CD4-positive, alpha-beta memory T cell (primary cell): ENCODE measurements around the gene PRKCSH. TPM values are rescaled to one million over a fixed set of nuclear protein-coding genes. Genes with fewer than 3 reads are reported as not detected.
"Not testable (repeated sequence)": the region's sequence is repeated elsewhere in the genome, so short reads cannot be mapped to it uniquely, and the experiment has no call there.

ENCODE experiments used
- CTCF ChIA-PET: fragments of 350-600 bp; sonication (Branson Sonifier 250); formaldehyde crosslinking; loops from one replicate; lab custom pipeline; 2021; ENCODE audit warnings: inconsistent platforms; ENCODE audit not compliant: partially characterized antibody; lab: Charles Lee
- POLR2A ChIA-PET: fragments of 350-600 bp; sonication (Branson Sonifier 250); formaldehyde crosslinking; loops from one replicate; lab custom pipeline; 2021; ENCODE audit not compliant: partially characterized antibody; lab: Charles Lee
- DNase-seq, 5 donors: peaks; one replicate each; pipeline versions ENCODE4 v3.0.0 to v3.0.0-alpha.2; 2020 to 2022; ENCODE audit warnings: mixed read lengths in 1 of 5
- H3K27ac ChIP-seq: one replicate; pipeline ENCODE4 v1.7.0; 2013; ENCODE audit warnings: low read depth, low read length
- H3K27me3 ChIP-seq: 2 replicates; pipeline ENCODE4 v1.7.0; 2013; ENCODE audit warnings: mild to moderate bottlenecking, low read length, moderate library complexity; ENCODE audit not compliant: insufficient read depth
- H3K36me3 ChIP-seq: 2 replicates; pipeline ENCODE4 v1.7.0; 2013; ENCODE audit warnings: mild to moderate bottlenecking, low read length, moderate library complexity; ENCODE audit not compliant: insufficient read depth
- H3K4me1 ChIP-seq: 2 replicates; pipeline ENCODE4 v1.7.0; 2013; ENCODE audit warnings: mild to moderate bottlenecking, low read length, moderate library complexity; ENCODE audit not compliant: insufficient read depth
- H3K4me3 ChIP-seq, 2 donors: one replicate each; pipeline ENCODE4 v1.7.0; 2013; ENCODE audit warnings: low read length in 2 of 2, mild to moderate bottlenecking in 1 of 2
- H3K9me3 ChIP-seq, 2 donors: one replicate each; pipeline ENCODE4 v1.7.0; 2013; ENCODE audit warnings: low read length in 2 of 2, control low read depth in 1 of 2; ENCODE audit not compliant: control insufficient read depth in 1 of 2
- H3K27ac Mint-ChIP-seq, 7 donors: one replicate each; pipeline ENCODE4 v1.8.0; 2020 to 2021; ENCODE audit warnings: mixed read lengths in 7 of 7, mild to moderate bottlenecking in 6 of 7, inconsistent platforms in 3 of 7, moderate library complexity in 3 of 7
- H3K27me3 Mint-ChIP-seq, 2 donors: one replicate each; pipeline ENCODE4 v1.8.0; 2020 to 2021; ENCODE audit warnings: mixed read lengths in 2 of 2
- H3K36me3 Mint-ChIP-seq, 2 donors: one replicate each; pipeline ENCODE4 v1.8.0; 2020 to 2021; ENCODE audit warnings: mixed read lengths in 2 of 2, inconsistent platforms in 1 of 2, mild to moderate bottlenecking in 1 of 2
- H3K4me1 Mint-ChIP-seq, 4 donors: one replicate each; pipeline ENCODE4 v1.8.0; 2020 to 2021; ENCODE audit warnings: mixed read lengths in 4 of 4, mild to moderate bottlenecking in 1 of 4
- H3K4me3 Mint-ChIP-seq, 8 donors: one replicate each; pipeline ENCODE4 v1.8.0; 2020 to 2021; ENCODE audit warnings: mixed read lengths in 8 of 8, mild to moderate bottlenecking in 7 of 8, moderate library complexity in 6 of 8, inconsistent platforms in 3 of 8
- H3K9me3 Mint-ChIP-seq, 8 donors: one replicate each; pipeline ENCODE4 v1.8.0; 2020 to 2021; ENCODE audit warnings: mixed read lengths in 8 of 8, mild to moderate bottlenecking in 5 of 8, inconsistent platforms in 3 of 8, moderate library complexity in 1 of 8
- intact Hi-C: fragments of 100-400 bp; cut with micrococcal nuclease; formaldehyde crosslinking; loops from one replicate; pipeline ENCODE4 v1.15.1; 2023
- polyA plus RNA-seq, 2 donors: library from polyadenylated mRNA; unstranded; fragments of 300-500 nt; fragmentation: Illumina TruSeq; gene quantifications; one replicate each; pipeline ENCODE4 v1.2.3, GENCODE V29; 2021
- total RNA-seq, 2 experiments: library from RNA; stranded (reverse); gene quantifications; one replicate each; pipeline ENCODE4 v1.2.3, GENCODE V29; 2021

PRKCSH gene
- total and polyA plus RNA-seq, 4 experiments from 2014 or later, result 14.0 to 300 (median 182) TPM

- CTCF ChIA-PET, result interaction anchor here (0.7 kb wide), 1 partner anchor 17 kb away, joined by 4 read pairs; no protein-coding TSS in a partner anchor
- H3K36me3 Mint-ChIP-seq, result no peaks in the 10 kb centered on the region
Measured at GRCh38 chr19:11399667-11400066, 35.8 kb upstream of the PRKCSH start.

GRCh38 chr19:11400798-11401197, 34.6 kb upstream of the PRKCSH start:
- DNase-seq, result no peak
- no peaks in the 10 kb centered on the region for H3K9me3 ChIP-seq
- H3K4me3 ChIP-seq, result no peak overlapping the region
- H3K36me3 ChIP-seq, result no peaks in the 10 kb centered on the region
- intact Hi-C loops, result no loop called here
- ChIA-PET CTCF (interaction anchor here (1.2 kb wide), 1 partner anchor 20 kb away, joined by 3 read pairs; no protein-coding TSS in a partner anchor), POLR2A (no interaction called here)
- no peaks in the 10 kb centered on the region for H3K9me3 Mint-ChIP-seq
- no peak overlapping the region for H3K27ac Mint-ChIP-seq
- H3K27ac ChIP-seq, result no peak overlapping the region
- no peaks in the 10 kb centered on the region for H3K4me1 ChIP-seq
- H3K4me1 Mint-ChIP-seq, result peaks cover 0 to 2% (median 0%) of the 10 kb centered on the region in 4 donors
- no peaks in the 10 kb centered on the region for H3K27me3 ChIP-seq
- H3K4me3 Mint-ChIP-seq, result no peak overlapping the region
- H3K36me3 Mint-ChIP-seq, result no peaks in the 10 kb centered on the region
- peaks cover 5 to 9% of the 10 kb centered on the region in 2 donors for H3K27me3 Mint-ChIP-seq

More at GRCh38 chr19:11399667-11400066, 35.8 kb upstream of the PRKCSH start:
- DNase-seq, result no peak
- intact Hi-C loops, result no loop called here
- H3K27ac ChIP-seq, result no peak overlapping the region
- peaks cover 9 to 13% of the 10 kb centered on the region in 2 donors for H3K27me3 Mint-ChIP-seq
- H3K27me3 ChIP-seq, result no peaks in the 10 kb centered on the region
- H3K27ac Mint-ChIP-seq, result peak overlapping the region in 1 of 7 donors; percentile 35
- no peaks in the 10 kb centered on the region for H3K4me1 ChIP-seq
- H3K4me3 Mint-ChIP-seq, result no peak overlapping the region
- no peaks in the 10 kb centered on the region for H3K9me3 Mint-ChIP-seq
- H3K9me3 ChIP-seq, result no peaks in the 10 kb centered on the region
- no peak overlapping the region for H3K4me3 ChIP-seq
- POLR2A ChIA-PET, result no interaction called here
- H3K4me1 Mint-ChIP-seq, result peaks cover 0 to 5% (median 0%) of the 10 kb centered on the region in 4 donors
- no peaks in the 10 kb centered on the region for H3K36me3 ChIP-seq

DNA sequence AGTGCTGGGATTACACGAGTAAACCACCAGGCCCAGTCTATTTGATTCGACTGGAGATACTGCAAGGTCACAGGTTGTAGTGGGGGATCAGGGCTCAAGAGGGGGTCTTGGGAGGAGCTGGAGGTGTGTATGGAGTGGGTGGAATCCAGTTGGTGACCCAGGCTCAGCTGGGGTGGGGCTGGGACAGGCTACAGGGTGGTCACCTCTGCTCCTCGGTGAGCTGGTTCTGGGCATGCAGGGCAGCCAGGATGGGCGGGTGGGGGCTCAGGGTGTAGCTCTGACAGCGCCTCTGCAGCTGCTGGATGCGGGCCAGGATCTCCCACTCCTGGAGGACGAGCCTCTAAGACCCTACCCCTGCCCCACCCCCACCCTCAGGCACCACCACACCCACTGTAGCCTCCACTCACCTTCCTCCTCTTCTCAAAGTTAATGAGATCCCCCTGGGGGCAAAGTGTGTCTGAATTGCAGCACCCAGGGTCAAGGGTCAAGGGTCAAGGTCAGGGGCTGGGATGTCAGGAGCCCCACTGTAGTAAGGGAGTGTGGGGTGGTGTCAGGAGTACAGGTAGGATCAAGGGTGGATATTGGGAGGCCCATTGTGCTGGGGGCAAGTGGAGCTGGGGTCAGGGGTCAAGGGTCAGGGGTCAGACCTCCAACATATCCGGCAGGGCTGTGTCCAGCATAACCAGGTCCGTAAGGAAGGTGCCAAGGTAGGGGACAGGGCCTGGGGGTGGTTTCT, 33.5 kb upstream of the PRKCSH start:
- peaks cover 0 to 2% (median 0%) of the 10 kb centered on the region in 4 donors for H3K4me1 Mint-ChIP-seq
- H3K9me3 ChIP-seq, result no peaks in the 10 kb centered on the region
- no peak overlapping the region for H3K27ac Mint-ChIP-seq
- peaks cover 8 to 12% of the 10 kb centered on the region in 2 donors for H3K27me3 Mint-ChIP-seq
- no peaks in the 10 kb centered on the region for H3K27me3 ChIP-seq
- no peaks in the 10 kb centered on the region for H3K36me3 ChIP-seq
- no peaks in the 10 kb centered on the region for H3K4me1 ChIP-seq
- H3K4me3 ChIP-seq, result no peak overlapping the region
- intact Hi-C loops, result no loop called here
- no peaks in the 10 kb centered on the region for H3K9me3 Mint-ChIP-seq
- H3K27ac ChIP-seq, result no peak overlapping the region
- no peak for DNase-seq
- POLR2A ChIA-PET, result no interaction called here
- CTCF ChIA-PET, result interaction anchor here (1.2 kb wide), 1 partner anchor 21 kb away, joined by 3 read pairs; no protein-coding TSS in a partner anchor
- H3K4me3 Mint-ChIP-seq, result no peak overlapping the region
- H3K36me3 Mint-ChIP-seq, result no peaks in the 10 kb centered on the region

DNA sequence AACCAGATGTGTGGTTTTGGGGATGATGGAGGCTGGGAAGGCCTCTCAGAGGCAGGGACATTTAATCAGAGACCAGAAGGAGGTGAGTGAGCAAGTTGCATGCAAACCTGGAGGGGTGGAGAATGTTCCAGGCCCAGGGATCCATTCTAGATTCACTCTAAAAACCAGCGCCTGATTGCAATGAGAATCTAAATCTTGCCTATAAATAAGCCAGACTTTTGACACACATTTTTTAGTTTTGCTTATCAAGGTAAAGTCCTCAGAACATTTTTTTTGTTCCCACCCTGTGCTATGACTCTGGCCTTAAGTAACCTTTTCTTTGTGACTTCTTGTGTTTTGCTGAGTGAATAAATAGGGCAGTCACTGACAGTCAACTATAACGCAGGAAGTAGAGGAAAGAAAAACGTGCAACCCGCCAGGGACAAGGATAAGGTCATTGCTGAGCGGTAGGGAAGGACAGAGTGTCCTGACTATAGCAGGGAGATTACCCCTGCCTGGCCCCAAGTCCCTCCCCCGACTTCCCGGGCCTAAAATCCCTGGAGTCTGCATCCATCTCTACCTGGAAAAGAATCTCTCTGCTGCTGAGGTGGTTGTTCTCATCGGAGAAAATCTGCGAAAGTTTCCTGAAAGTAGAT, 30.7 kb upstream of the PRKCSH start:
- no peaks in the 10 kb centered on the region for H3K4me1 ChIP-seq
- no peak for DNase-seq
- H3K4me3 ChIP-seq, result no peak overlapping the region
- CTCF ChIA-PET, result interaction anchor here (1.4 to 4.1 kb wide), 2 partner anchors 19 to 24 kb away, joined by 3 to 20 read pairs; no protein-coding TSS in a partner anchor
- POLR2A ChIA-PET, result no interaction called here
- Mint-ChIP-seq H3K27me3 (peaks cover 14 to 17% of the 10 kb centered on the region in 2 donors), H3K27ac (peak overlapping the region in 1 of 7 donors; percentile 83), H3K36me3 (no peaks in the 10 kb centered on the region), H3K4me3 (no peak overlapping the region), H3K9me3 (no peaks in the 10 kb centered on the region), H3K4me1 (no peaks in the 10 kb centered on the region)
- no peaks in the 10 kb centered on the region for H3K9me3 ChIP-seq
- intact Hi-C loops, result no loop called here
- H3K27me3 ChIP-seq, result no peaks in the 10 kb centered on the region
- H3K27ac ChIP-seq, result no peak overlapping the region
- no peaks in the 10 kb centered on the region for H3K36me3 ChIP-seq

GRCh38 chr19:11405846-11406643, 29.4 kb upstream of the PRKCSH start:
- POLR2A ChIA-PET, result no interaction called here
- no peaks in the 10 kb centered on the region for H3K4me1 Mint-ChIP-seq
- CTCF ChIA-PET, result interaction anchor here (0.7 to 4.1 kb wide), 4 partner anchors 16 to 139 kb away, joined by 3 to 20 read pairs (median 3); no protein-coding TSS in a partner anchor
- H3K27me3 Mint-ChIP-seq, result peaks cover 13 to 15% of the 10 kb centered on the region in 2 donors
- no peak for DNase-seq
- Histone ChIP-seq H3K4me3 (no peak overlapping the region), H3K9me3 (no peaks in the 10 kb centered on the region), H3K27me3 (no peaks in the 10 kb centered on the region), H3K36me3 (no peaks in the 10 kb centered on the region), H3K4me1 (no peaks in the 10 kb centered on the region), H3K27ac (no peak overlapping the region)
- no peaks in the 10 kb centered on the region for H3K9me3 Mint-ChIP-seq
- no peak overlapping the region for H3K27ac Mint-ChIP-seq
- intact Hi-C loops, result loop anchor here (1.0 kb wide), 1 partner anchor 112 kb away; no protein-coding TSS in a partner anchor
- no peak overlapping the region for H3K4me3 Mint-ChIP-seq
- H3K36me3 Mint-ChIP-seq, result no peaks in the 10 kb centered on the region

DNA sequence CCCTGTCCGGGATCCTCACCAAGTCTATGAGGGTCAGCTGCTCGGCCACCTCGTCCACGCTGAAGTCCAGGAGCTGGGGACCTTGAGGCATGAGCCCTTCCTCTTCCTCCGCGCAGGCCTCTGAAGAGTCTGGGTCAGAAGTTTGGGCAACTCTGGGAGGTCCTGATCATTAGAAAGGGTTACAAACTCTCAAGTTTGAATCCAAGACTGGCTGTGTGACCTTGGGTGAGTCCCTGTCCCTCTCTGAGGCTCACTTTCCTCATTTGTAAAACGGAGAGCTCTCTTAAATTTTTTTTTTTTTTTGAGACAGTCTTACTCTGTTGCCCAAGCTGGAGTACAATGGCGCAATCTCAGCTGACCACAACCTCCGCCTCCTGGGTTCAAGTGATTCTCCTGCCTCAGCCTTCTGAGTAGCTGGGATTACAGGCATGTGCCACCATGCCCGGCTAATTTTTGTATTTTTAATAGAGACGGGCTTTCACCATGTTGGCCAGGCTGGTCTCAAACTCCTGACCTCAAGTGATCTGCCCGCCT, 28.7 kb upstream of the PRKCSH start:
- H3K4me3 ChIP-seq, DNase-seq, H3K4me3 Mint-ChIP-seq, H3K9me3 Mint-ChIP-seq, POLR2A ChIA-PET, H3K27me3 ChIP-seq, H3K4me1 ChIP-seq, H3K27ac ChIP-seq, H3K36me3 ChIP-seq, H3K36me3 Mint-ChIP-seq, H3K9me3 ChIP-seq, H3K4me1 Mint-ChIP-seq, H3K27ac Mint-ChIP-seq: not testable (repeated sequence)
- CTCF ChIA-PET, result interaction anchor here (1.4 to 4.1 kb wide), 2 partner anchors 26 to 113 kb away, joined by 4 to 20 read pairs; no protein-coding TSS in a partner anchor
- intact Hi-C loops, result loop anchor here (1.0 kb wide), 1 partner anchor 112 kb away; no protein-coding TSS in a partner anchor
- H3K27me3 Mint-ChIP-seq, result peaks cover 16 to 18% of the 10 kb centered on the region in 2 donors
